ENCODE results near the gene GM2A.
A peak's percentile ranks its signal among the peaks of the same experiment; 100 is the strongest.

Gene GM2A

GRCh38 chr5:151252762-151253604, at the start of gene GM2A:
Gene GM2A (plus strand): TSS chr5:151253185. CDS start chr5:151253217, 32 bp downstream.
- DNase-seq (ENCODE audit: low read depth in 2 of 3, low spot score in 1 of 3): peak; percentile 98 to 99 (median 98)

GRCh38 chr5:151204051-151204450, 48.9 kb upstream of the GM2A start:
- DNase-seq (ENCODE audit: low read depth in 2 of 3, low spot score in 1 of 3): no peak

- DNase-seq (ENCODE audit: low read depth in 2 of 3, low spot score in 1 of 3): no peak
Observed at GRCh38 chr5:151205411-151205810, 47.6 kb upstream of the GM2A start.

DNA sequence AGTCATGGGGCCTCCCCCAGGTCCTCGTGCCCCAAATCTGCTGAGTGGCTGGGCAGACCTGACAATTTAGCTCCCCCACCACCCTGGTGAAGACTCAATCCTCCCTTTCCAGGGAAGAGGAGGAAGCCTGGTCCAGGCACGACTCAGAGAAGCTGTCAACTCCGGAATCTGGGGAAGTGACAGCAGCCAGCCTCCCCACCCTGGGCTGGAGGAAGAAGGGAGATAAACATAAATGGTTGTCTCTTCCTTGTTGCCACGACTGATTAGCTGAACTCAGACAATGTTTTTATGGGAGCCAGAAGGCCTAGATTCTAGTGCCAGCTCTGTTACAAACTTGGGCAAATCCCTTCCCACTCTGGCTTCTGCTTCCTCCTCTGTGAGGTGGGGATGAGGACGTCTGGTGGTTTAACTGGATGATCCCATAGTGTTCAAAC, 44.5 kb upstream of the GM2A start:
- DNase-seq (ENCODE audit: low read depth in 2 of 3, low spot score in 1 of 3): no peak

- no peak for DNase-seq (ENCODE audit: low read depth in 2 of 3, low spot score in 1 of 3)
Observed at GRCh38 chr5:151212406-151212798, 40.6 kb upstream of the GM2A start.

- DNase-seq (ENCODE audit: low read depth in 2 of 3, low spot score in 1 of 3): peak; percentile 74 to 84 (median 80)
Observed at GRCh38 chr5:151213803-151214613, 39.0 kb upstream of the GM2A start.

DNA sequence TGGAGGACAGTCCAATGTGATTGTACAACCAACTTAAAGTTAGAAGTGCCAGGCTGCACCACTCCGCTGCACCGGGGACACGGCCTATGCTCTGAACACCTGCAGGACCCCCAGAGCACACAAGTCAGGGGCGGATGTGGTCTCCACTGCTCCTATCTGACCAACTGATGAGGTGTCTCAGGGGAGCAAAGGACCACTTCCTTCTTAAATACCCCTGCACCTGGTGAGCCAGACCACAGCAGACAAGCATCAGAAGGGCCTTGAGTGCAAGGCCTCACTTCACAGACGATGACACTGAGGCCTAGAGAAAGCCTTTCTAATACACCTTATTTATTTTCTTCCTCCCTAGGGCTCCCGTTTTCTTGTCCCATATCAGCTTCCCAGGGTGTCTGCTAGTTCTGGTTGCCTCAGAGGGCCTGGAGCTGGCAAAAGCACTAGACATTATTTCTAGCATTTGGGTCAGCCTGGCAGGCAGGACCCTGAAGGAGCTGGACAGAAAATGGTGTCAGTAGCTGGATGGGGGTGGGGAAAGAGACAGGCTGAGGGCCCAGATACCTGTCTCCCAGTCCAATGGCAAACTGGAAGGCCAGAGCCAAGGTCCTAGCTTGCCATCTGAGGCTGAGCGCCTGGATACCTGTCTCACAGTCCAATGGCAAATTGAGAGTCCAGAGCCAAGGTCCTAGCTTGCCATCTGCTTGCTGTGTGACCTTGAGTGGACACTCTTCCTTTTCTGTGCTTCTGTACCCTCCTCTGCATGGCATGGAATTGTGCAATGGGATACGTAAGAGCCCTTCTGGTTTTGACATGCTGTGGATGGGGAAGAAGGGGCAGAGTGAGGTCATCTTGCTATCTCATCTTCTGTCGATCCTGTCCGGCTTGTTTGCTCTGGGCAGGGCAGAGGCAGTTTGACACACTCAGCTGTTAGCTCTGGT, 38.1 kb upstream of the GM2A start:
- DNase-seq (ENCODE audit: low read depth in 2 of 3, low spot score in 1 of 3): no peak

DNA sequence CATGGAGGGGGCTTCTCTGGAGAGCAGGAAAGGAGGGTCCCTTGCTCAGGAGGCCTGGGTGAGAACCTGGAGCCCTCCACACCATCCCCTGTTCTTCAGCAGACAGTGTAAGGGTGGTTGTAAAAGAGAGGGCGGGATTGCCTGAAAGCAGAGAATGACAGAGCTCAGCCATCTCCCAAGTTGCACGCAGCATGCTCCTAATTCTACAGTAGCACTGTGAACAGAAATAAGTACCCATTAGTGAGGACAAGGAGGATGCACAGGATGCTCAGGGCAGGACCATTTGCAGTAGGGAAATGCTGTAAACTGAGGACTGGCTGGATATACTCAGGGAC, 37.5 kb upstream of the GM2A start:
- DNase-seq (ENCODE audit: low read depth in 2 of 3, low spot score in 1 of 3): no peak

DNA sequence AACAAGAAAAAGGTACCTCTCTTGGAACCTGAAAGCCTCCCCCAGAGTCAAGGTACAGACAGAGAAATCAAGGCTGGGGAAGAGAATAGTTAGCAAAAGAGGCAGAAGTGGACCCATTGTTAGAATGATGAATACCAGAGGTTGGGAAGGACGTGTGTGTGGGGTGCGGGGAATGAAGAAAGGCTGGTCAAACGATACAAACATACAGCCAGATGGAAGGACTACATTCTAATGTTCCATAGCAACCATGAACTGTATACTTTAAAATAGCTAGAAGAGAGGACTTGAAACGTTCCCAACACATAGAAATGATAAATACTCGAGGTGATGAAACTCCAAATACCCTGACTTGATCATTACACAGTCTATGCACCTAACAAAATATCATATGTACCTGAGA, 36.2 kb upstream of the GM2A start:
- DNase-seq (ENCODE audit: low read depth in 2 of 3, low spot score in 1 of 3): no peak

- no peak for DNase-seq (ENCODE audit: low read depth in 2 of 3, low spot score in 1 of 3)
Observed at GRCh38 chr5:151218177-151218576, 34.8 kb upstream of the GM2A start.

- DNase-seq (ENCODE audit: low read depth in 2 of 3, low spot score in 1 of 3): no peak
Observed at GRCh38 chr5:151219138-151219537, 33.8 kb upstream of the GM2A start.

GRCh38 chr5:151219789-151220188, 33.2 kb upstream of the GM2A start:
- DNase-seq (ENCODE audit: low read depth in 2 of 3, low spot score in 1 of 3): no peak

- no peak for DNase-seq (ENCODE audit: low read depth in 2 of 3, low spot score in 1 of 3)
Observed at GRCh38 chr5:151221574-151221973, 31.4 kb upstream of the GM2A start.

GRCh38 chr5:151222054-151222789, 30.8 kb upstream of the GM2A start:
- DNase-seq (ENCODE audit: low read depth in 2 of 3, low spot score in 1 of 3): no peak

DNA sequence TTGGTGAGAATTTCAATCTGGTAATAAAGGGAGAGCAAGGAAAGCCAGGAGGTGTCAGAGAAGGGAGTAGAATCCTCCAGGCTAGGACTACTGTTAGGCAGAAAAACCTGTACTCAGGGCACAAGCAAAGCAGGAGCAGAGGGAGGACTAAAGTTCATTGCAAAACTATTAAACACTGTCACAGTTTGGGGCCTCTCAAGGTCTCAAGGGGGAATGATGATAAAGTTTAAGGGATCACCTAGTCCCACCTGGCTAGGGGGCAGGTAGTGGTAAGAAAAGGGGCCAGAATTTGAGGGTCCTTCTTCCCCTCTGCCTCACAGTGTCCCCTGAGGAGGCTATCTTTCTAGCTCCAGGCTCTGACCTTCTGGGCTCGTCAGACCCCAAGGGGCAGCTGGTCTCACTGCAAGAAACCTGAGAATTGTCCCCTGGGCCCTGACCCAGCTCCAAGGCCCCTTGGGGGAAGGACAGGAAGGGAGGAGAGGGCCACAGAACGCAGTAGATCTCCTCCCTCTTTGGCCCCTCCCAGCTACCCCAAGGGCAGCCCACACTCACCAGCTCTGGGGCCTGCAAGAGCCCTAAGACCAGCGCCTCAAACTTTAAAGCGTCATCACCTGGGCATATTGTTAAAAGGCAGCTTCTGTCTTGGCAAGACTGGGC, 30.1 kb upstream of the GM2A start:
- peak in 1 of 3 donors; percentile 42 for DNase-seq (ENCODE audit: low read depth in 2 of 3, low spot score in 1 of 3)

DNA sequence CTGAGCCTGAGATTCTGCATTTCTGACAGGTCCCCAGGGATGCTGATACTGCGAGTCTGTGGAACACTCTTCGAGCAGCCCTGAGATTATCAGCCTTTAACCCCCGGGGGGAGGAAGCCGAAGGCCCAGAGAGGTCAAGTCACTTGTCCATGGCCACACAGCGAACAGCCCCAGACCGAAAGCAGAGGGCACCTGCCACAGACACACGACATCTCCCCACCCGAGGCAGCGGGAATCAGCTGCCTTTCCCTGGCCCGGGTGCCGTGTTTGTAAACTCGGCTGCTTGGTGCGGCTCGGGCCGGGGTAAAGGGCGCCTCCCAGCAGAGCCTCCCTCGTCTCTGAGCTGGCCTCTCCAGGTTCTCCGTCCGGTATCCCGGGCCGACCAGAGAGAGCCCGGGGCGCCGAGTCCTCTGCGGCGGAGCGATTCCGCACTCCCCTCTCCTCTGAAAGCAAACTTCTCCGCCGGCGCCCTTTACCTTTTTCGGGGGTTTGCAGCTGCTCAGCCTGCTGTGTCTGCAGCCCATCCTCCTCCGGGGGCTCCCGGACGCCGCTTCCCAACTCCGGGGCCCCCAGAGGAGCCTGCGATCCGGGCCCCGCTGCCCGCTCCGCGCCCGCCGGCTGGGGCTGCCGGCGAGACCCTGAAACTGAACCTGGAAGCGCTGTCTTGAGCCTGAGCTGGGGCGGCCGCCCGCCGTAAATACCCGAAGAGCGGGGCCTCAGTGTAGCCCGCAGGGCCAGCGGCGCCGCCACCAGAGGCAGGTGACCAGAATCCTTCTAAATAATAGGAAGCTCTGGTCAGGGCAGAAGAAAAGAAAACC, 29.3 kb upstream of the GM2A start, which contains the start of gene CCDC69:
Gene CCDC69 (minus strand): TSS at position 646 of the 818 bp plus-strand sequence. CDS start 122 bp downstream, at position 524.
- peak in 1 of 3 donors; percentile 46 for DNase-seq (ENCODE audit: low read depth in 2 of 3, low spot score in 1 of 3)

DNA sequence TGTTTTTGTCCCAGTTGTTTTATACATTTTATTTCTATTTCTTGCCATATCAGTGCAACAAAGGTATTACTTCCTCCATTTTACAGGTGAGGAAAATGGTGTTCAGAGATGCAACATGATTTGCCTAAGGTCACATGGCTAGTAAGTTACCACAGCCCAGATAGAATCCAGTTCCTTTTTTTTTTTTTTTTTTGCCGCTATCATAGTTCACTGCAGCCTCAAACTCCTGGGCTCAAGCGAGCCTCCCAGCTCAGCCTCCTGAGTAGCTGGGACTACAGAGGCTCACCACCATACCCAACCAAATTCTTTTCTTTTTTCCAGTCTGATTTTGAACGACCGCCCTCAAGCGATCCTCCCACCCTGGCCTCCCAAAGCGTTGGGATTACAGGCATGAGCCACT, 28.6 kb upstream of the GM2A start:
- DNase-seq (ENCODE audit: low read depth in 2 of 3, low spot score in 1 of 3): no peak

DNA sequence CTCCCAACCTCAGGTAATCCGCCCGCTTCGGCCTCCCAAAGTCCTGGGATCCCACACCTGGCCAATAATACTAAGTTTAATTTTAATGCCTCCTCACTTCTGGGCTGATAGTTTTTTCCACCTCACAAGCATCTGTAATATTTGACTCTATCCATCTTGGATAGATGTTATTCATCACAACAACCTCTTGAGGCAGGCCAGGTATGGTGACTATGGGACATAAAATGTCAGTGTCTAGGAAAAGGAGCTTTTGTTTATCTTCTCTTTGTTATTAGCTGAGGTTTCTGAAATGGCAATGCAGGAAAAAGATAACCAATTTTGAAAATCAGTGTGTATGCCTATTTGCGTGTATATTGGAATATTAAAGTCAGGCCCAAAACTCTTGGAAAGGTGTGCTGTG, 27.9 kb upstream of the GM2A start:
- DNase-seq (ENCODE audit: low read depth in 2 of 3, low spot score in 1 of 3): no peak

DNA sequence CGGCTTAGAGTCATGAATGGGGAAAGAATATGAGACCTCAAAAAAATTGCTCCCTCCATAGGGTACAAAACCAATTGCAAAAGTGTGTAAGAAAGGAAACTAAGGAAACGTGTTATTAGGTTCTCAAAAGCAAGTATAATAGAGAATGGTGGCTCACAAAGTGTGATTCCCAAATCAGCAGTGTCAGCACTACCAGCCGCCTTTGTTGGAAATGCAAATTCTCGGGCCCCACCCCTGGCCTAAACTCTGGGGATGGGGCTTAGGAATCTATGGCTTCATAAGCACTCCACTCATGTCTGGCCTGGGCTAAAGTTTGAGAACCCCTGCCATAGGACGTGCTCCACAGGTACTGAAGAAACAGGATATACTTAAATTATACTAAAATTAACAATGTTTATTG, 27.5 kb upstream of the GM2A start:
- no peak for DNase-seq (ENCODE audit: low read depth in 2 of 3, low spot score in 1 of 3)

All from stimulated activated CD4-positive, alpha-beta T cell treated with anti-CD3 and anti-CD28 coated beads, Interleukin-12 subunit alpha, Interleukin-12 subunit beta, amount 100 ng/mL, for 48 hours (primary cell).